ENCODE results near the gene TRMT6. TPM values are rescaled to one million over a fixed set of nuclear protein-coding genes. Genes with fewer than 3 reads are reported as not detected.

Gene TRMT6, protein sequence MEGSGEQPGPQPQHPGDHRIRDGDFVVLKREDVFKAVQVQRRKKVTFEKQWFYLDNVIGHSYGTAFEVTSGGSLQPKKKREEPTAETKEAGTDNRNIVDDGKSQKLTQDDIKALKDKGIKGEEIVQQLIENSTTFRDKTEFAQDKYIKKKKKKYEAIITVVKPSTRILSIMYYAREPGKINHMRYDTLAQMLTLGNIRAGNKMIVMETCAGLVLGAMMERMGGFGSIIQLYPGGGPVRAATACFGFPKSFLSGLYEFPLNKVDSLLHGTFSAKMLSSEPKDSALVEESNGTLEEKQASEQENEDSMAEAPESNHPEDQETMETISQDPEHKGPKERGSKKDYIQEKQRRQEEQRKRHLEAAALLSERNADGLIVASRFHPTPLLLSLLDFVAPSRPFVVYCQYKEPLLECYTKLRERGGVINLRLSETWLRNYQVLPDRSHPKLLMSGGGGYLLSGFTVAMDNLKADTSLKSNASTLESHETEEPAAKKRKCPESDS
- 13.4 and 22.5 TPM in 2 replicates for total RNA-seq

DNA sequence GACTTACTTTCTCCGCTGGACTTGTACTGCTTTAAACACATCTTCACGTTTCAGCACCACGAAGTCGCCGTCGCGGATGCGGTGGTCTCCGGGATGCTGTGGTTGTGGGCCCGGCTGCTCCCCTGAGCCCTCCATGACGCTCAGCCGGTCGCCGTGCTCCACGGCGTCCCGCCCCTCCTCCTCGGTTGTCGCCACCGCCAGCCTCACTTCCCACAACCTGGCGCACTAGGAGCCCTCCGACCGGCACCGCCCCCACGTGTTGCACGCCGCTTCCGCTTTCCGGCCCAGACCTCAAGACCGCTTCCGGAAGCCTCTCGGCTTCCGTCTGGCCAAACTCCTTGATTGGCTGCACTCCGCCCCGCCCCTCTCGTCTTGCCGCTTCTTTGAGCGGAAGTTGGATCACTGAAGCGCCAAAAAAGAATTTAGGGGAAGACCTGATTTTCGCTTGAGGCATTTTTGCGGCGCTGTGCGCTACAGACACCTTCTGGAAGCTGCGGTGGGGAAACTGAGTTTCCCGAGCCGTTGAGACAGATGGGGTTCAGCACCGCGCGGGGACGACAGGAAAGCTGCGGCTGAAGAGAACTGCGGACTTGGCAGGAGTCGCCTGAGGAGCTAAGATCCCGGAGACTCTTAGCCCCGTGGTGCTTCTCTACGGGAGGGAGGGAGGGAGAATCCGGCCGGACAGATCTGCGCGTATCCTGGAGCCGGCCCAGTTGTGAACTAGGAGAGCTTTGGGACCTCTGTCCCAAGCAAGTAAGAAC lies at the start of gene TRMT6, which contains the start of gene MCM8:
TSS of gene TRMT6 (minus strand) at position 263 of the 761 bp plus-strand sequence. CDS start at position 135, 128 bp downstream.
TSS of gene MCM8 (plus strand) at position 382 of the 761 bp plus-strand sequence. CDS start 1,364 bp downstream, outside the sequence.

Other genes with a start within 250 kb of the TRMT6 start
- 1.8 and 3.7 TPM in 2 replicates for gene SHLD1, start 200.1 kb downstream of the TRMT6 start, total RNA-seq
- gene CHGB, start 39.0 kb downstream of the TRMT6 start, total RNA-seq: 0.39 and 0.49 TPM in 2 replicates
- gene MCM8, start 119 bp upstream of the TRMT6 start, total RNA-seq: 8.1 and 12.2 TPM in 2 replicates
- gene CRLS1, start 55.6 kb upstream of the TRMT6 start, total RNA-seq: 34.0 and 38.7 TPM in 2 replicates
- gene LRRN4, start 103.5 kb upstream of the TRMT6 start, total RNA-seq: 0.16 and 0.84 TPM in 2 replicates
- gene FERMT1, start 172.5 kb upstream of the TRMT6 start, total RNA-seq: 98.4 and 202 TPM in 2 replicates

Measured in hair follicular keratinocyte (primary cell).